GM19023 (cell line): ENCODE data around the gene GGT5.
"Not testable (repeated sequence)": the region's sequence is repeated elsewhere in the genome, so short reads cannot be mapped to it uniquely, and the experiment has no call there.

Source experiments
- ATAC-seq: cut with Tn5 transposase; IDR thresholded peaks from one replicate; pipeline ENCODE4 v1.9.1; 2021; ENCODE audit warnings: mild to moderate bottlenecking, moderate library complexity; ENCODE audit not compliant: unreplicated experiment

Gene GGT5

DNA sequence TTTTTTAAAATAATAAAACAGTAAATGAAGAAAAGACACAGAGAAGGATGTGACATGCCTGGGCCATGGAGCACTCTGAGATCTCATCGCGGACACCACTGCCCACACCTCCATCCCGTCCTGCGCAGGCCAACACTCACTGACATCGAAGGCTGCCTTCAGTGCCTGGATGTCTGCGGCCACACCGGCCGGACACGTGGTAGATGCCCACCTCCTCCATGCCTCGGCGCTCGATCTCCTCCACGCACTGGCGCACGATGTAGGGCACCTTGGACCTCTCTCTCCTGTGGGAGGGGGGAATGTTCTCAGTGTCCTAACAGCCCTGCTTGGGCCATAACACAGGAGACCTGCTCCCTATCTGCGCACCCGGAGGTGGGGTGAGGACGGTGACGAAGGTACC lies 18.6 kb upstream of the GGT5 start:
- not testable (repeated sequence) for ATAC-seq

DNA sequence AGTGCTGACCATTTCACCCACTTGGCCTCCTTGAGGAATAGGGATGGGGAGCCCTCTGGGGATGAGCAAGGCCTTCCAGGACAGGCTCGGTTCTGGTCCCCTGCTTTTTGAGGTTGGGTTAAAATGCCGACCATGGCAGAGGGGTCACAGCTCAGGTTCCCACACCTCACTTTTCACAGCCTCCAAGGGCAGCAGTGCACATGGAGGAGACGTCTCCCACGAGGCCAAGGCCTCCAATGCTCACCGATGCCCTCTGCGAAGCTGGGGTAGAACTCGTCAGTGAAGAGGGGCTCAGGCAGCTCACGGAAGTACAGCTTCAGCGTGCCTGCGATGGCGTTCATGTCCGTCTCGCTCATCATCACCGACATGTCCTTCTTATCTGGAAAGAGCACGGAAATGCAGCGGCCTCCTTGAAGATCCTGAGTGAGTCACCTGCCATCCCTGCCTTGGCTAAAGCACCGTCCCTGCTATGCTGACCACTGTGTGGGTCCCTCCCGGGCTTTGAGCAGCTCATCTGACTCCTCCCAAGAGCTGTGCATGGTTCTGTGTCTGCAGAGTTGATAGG lies 17.4 kb upstream of the GGT5 start:
- not testable (repeated sequence) for ATAC-seq

DNA sequence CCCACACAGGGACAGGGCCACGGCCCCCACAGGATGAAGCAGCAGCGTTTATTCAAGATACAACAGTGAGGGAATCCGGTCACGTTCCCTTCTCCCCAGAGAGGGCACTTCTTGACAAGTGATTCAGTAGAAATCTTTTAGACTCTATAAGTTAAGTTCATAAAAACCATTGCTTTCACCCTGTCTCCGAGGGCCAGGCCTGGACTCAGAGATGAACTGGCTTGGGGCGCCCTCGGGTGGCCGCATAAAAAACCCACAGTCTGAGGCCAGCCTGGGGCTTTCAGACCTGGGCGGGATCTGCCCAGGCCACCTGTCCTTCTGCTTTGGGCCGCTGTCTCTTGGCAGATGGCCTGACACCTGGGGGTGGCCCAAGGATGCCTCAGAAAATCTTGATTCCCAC lies 14.6 kb upstream of the GGT5 start:
- ATAC-seq = not testable (repeated sequence)

DNA sequence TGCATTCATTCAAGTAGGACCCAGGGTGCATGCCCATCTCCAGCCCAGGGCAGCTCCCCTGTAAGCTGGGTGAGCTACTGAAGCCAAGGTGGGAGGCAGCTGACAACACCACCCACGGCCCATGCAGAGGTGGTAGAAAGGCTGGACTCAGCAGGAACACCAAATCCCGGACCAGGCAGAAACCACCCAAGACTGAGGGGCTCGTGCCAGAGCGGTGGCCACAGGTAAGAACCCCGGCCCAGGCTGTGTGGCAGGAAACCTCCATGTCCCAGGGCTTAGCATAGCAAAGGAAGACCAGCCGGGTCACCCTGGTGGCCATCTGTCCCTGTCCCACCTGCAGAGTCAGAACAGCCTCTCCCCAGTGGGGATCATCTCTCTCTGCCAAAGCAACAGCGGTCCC lies 11.9 kb upstream of the GGT5 start:
- not testable (repeated sequence) for ATAC-seq

DNA sequence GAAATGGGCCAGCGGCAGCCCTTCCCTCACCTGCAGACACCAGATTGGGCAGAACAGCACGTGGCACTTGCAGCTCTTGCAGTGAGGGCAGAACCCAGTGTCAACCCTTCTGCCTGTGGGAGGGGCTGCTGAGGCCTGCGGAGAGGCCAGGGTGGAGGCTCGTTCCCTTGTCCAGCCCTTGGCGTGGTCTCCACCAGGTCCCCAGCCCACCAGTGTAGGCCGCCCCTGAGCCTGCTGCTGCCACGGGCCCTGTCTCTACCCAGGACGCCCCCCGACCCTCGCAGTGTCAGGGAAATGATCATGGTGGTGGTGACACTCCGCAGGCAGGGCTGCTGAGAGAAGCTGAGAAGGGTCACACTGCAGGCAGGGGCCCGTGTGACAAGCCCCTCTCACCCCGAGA lies 11.3 kb upstream of the GGT5 start:
- not testable (repeated sequence) for ATAC-seq

DNA sequence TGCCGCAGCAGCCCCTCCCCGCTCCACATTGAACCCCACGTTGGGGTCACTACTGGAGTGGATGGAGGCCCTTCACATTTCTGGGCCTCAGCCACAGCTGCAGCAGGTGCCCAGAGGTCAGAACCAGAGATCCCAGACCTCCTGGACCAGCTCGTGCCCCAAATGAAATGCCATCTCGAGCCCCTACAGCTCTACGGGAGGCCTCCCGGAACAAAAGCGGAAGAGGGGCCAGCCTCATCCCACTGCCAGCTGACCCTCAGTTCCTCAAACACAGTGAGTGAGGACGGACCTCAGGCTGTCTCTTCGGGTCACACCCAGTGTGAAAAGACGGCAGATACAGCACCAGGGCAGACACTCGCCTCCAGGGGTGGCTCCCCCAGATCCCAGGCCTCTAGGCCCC lies 8.2 kb upstream of the GGT5 start:
- not testable (repeated sequence) for ATAC-seq

DNA sequence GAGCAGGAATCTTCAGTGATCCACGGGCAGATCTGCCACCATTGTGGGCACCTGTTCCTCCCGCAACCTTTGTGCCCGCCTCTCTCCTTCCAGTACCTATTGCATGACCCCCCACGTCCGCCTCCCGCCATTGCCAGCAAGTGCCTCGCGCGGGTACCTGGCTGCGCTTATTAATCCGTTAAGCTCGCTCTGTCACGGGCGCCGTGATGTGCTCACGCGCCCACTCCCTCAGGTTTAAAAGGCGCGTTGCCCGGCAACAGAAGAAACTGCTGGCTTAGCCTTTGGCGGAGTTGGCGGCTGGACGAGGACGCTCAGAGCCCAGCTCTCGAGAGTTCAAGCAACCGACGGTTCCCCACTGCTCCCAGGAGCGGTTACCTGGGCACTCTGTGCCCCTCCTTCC lies 6.4 kb upstream of the GGT5 start:
- not testable (repeated sequence) for ATAC-seq

DNA sequence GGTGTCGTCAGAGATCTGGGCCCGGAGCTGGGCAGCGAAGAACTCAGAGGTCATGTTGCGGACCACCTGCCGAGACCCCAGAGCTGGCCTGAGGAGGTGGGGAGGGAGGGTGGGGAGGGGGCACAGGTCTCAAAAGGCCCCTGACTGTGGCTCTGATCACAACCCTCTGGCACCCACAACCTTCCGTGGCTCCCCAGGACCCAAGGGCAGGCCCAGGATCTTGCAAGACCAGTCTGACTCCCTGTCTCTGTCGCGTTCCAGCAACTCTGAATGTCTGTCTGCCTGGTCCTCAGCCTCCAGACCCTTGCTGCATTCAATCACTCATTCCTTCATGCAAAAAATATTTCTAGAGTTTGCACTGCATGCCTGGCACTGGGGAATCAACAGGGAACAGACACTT lies 4.5 kb upstream of the GGT5 start:
- ATAC-seq = not testable (repeated sequence)

DNA sequence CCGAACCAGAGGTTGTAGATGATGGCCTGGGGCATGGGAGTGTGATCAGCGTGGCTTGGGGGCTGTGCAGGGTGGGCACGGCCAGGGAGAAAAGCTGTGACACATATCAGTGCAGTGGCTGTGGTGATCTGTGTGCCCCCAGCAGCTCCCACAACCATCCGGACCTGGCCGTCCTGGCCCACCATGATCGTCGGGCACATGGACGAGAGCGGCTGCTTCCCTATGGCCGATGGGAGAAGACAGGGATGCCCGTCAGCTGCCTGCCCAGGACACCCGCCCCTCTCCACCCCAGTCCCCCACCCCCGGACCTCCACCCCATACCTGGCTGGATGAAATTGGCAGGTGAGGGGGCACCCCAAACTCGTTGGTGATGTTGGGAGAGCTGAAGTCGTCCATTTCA lies 3.7 kb upstream of the GGT5 start:
- not testable (repeated sequence) for ATAC-seq

DNA sequence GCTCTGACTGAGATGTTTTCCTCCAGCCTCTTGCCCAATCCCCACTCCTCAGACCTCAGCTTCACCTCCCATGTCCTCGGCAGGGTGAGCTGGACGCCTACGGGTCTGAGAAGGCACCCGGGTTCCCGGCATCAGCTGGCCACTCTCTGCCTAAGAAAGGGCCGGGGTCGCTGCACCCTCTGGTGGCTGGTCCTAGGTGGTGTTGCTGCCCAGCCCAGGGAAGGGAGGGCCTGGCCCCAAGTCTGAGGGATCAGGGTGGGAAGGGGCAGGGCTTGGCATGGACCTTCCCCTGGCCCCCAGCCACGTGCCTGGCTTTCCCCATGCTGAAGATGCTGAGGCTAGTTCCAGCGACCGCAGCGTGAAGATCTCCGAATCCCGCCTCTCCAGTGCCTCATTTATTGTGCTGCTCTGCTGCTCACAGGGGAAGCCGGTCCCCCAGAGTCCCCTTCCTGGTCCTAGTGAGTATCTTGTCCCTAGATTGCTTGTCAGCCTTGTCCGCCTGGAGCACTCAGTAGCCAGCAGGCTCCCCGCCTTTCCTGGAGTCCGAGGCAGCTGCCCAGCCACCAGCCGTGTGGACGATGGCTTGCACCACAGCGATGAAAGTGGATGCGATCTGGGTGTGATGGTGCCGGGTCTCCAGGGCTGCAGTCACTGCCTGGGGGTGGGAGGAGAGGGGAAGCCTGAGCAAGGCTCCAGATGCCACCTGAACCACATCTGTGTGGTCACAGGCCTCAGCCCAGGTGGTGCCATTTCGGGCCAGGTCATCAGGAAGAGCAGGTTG lies 2.9 kb upstream of the GGT5 start:
- no peak for ATAC-seq

DNA sequence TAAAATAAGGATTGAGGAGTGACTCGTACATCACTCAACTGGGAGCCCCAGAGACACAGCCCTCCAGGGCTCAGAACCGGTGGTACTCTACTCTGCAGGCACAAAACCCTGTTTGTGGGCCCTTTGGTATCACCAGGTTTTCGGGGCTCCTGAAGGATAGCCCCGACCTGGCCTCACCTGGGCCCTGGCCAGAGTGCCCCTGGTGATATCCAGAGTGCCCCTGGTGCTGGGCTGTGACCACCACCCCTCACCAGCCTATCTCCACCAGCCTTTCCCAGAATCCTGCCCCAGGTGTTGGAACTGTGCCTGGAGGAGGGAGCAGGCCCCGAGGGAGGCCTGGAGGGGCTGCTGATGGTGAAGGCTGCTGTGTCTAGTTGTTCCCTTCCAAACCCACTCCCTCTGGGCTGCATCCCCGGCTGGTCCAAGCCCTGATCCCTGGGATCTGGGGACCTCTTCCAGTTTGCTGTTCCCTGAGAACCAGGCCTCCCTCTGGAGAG lies 2.2 kb upstream of the GGT5 start:
- no peak for ATAC-seq

DNA sequence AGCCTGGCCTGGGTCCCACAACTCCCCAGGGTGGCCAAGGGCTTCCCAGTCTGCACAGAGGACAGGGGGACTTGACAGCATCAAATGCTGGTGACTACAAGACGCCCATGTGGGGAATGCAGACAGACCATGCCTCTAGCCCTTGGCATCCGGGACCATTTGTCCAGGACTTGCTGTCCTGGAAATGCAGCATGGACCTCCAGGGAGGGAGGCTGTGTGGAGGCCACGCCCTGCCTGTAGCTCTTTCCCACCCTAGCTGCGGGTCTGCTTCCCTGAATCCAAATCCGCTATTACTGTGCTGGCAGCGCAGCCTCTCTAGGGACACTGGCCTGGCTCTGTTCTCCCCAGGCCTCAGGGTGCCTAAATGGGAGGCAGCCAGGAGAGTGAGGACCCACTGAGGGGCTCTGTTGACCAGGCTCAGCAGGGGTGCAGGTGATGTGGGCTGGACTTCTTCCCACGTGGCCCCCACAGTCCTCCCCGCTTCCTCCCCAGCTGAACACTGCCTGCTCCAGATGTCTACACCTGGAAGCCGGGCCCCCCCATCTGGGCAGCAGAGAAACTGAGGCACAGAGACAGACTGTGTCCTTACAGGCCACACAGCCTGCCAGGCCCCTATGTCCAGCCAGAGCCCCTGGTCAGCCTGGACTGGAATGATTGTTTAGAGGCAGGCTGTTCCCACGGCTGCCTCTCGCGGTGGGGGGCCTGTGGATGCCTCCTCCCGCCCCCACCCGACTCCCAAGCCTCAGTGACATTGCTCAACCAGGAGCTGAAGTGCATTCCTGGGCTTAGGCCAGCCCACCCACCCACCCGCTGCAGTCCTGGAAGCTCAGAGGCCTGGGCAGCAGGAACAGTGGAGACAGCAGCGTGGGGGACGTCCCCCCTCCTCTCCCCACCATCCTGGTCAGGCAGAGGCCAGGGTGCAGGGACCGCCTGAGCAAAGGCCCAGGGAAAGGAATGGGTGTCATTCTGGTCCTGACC lies 991 bp upstream of the GGT5 start:
- ATAC-seq = not testable (repeated sequence)

DNA sequence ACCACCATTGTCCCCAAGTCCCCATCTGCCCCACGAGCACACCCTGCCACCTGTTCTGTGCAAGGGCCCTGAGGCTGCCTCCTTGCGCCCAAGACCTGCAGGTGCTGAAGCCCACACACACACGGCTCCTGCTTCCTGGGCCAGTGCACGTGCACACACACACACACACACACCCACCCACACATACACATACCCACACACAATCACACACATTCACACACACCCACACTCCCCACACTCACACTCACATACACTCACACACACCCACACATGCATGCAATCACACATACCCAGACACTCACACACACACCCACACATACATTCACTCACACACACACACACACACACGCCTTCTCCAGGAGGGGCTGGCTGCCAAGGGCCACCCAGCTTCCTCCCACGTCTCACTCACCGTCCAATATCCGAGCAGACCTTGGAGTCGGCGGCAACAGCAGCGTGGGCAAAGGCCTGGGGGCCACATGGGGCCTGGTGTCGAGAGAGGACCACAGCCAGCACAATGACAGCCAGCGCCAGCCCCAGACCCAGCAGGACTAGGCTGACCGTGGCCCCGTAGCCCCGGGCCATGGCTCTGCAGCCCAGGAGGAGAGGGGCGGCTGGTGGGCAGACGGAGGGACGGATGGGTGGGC lies 616 bp downstream of the GGT5 start:
- no peak for ATAC-seq

DNA sequence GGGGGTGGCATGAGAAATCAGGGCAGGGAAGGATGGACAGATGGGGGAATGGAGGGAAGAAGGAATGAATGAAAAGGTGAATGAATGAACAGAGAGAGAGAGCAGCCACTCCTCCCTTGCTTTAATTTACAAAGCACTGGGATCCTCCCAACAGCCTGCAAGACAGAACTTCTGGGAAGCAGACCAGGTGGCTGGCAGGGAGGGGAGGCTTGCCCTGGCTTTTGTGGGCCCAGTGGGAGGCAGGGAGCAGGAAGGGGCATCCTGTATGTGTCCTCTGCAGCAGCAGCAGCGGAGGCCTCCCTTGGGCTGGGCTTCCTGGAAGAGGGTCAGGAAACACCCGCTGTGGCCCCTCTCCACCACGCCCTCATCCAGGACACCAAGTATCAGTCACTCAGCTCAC lies 1.5 kb downstream of the GGT5 start:
- not testable (repeated sequence) for ATAC-seq

DNA sequence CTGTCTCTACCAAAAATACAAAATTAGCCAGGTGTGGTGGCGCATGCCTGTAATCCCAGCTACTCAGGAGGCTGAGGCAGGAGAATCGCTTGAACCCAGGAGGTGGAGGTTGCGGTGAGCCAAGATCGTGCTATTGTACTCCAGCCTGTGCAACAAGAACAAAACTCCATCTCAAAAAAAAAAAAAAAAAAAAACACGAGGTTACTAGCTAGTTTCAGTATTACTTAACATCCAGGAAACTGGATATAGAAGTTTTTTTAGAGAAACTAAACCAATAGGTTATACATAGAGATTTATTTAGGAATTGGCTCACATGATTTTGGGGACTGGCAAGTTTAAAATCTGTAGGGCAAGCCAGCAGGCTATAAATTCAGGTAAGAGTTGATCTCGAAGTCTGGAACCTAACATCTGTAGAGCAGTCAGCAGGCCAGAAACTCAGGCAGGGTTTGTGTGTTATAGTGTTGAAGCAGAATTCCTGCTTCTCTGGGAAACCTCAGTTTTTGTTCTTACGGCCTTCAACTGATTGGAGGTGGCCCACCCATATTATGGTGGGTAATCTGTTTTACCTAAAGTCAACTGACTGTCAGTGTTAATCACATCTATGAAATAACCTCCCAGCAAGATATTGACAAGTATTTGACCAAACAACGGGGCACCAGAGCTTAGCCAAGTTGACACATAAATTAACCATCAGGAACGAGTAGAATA lies 3.7 kb downstream of the GGT5 start:
- not testable (repeated sequence) for ATAC-seq

DNA sequence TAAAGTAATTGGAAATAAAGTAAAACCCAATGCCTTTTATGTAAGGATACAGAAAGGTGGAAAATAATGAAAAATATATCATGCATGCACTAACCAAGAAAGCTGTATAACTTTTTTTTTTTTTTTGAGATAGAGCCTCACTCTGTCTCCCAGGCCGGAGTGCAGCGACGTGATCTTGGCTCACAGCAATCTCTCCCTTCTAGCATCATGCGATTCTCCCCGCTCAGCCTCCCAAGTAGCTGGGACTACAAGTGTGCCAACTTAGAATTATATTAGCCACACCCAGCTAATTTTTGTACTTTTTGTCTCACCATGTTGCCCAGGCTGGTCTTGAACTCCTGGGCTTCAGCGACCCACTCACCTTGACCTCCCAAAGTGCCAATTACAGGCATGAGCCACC lies 4.5 kb downstream of the GGT5 start:
- ATAC-seq = no peak

DNA sequence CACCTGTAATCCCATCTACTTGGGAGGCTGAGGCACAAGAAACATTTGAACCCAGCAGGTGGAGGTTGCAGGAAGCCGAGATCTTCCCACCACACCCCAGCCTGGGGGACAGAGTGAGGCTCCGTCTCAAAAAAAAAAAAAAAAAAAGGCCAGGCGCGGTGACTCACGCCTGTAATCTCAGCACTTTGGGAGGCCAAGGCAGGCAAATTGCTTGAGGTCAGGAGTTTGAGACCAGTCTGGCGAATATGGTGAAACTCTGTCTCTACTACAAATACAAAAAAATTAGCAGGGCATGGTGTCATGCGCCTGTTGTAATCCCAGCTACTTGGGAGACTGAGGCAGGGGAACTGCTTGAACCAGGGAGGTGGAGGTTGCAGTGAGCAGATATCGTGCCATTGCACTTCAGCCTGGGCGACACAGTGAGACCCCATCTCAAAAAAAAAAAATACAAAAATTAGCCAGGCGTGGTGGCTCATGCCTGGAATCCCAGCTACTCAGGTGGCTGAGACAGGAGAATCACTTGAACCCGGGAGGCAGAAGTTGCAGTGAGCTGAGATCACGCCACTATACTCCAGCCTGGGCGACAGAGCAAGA lies 6.7 kb downstream of the GGT5 start:
- not testable (repeated sequence) for ATAC-seq

DNA sequence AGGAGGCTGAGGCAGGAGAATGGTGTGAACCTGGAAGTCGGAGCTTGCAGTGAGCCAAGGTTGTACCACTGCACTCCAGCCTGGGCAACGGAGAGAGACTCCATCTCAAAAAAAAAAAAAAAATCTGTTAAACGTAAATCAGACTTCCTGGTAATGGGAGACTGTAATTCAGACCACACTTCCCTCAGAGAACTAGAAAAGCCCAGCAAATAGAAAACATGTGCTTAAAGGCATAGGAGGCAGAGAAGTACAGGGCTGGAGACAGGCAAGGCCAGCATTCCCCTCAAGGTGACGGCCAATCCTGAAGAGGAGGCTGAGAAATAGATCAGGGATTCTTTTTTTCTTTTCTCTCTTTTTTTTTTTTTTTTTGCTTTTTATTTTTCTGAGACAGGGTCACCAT lies 8.2 kb downstream of the GGT5 start:
- no peak for ATAC-seq

DNA sequence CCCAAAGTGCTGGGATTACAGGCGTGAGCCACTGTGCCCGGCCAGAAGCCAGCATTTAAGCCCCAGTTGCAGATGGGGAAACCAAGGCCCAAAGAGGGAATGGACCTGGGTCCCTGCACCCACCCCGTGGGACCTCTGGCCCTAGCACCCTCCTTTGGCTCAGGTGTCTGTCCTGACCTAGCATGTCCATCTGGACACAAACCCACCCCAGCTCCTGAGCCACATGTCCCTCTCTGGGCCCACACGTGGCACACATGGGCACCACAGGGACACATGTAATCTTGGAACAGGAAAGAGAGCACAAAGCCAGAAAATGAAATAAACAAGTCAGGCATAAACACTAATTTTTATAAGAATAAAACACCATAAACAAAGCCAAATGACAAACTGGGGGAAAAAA lies 9.6 kb downstream of the GGT5 start:
- ATAC-seq = no peak

DNA sequence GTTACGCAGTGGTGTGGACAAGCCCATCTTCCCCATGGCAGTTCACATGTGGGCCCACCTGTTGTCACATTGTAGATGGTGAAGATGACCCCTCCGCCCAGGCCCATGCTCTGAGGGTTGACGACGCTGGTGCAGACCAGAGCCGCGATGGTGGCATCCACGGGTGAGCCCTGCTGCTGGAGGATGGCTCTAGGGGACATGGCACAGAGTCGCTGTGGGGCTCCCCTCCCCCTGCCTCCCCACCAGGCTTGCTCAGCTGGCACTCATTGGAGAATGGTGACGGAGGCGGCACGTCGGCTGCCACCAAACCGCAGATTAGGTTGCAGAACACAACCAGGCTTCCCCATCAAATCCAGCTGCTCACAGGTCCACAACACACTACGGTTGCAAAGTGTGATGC lies 11.1 kb downstream of the GGT5 start:
- no peak for ATAC-seq
